AG04449 (cell line): Measurements from ENCODE around the gene USP8.
A peak's percentile ranks its signal among the peaks of the same experiment; 100 is the strongest.

Experiments
- CTCF ChIA-PET: fragments of 350-600 bp; formaldehyde crosslinking; extraction: SDS; loops from one replicate; lab custom pipeline; 2021; ENCODE audit warnings: antibody characterized with exemption; lab: Yijun Ruan, JAX
- POLR2A ChIA-PET: fragments of 400-600, 350-600 bp; formaldehyde crosslinking; extraction: SDS; loops from one replicate; lab custom pipeline; 2020; ENCODE audit warnings: antibody characterized with exemption, inconsistent platforms; lab: Yijun Ruan, JAX
- DNase-seq: peaks from one replicate; pipeline ENCODE4 v3.0.0-alpha.2; 2010; ENCODE audit warnings: low read depth, low spot score
- H3K4me3 ChIP-seq: 2 replicates; pipeline ENCODE4 v1.5.1; 2011; ENCODE audit warnings: low read depth, mild to moderate bottlenecking, control low read depth, low read length
- CTCF ChIP-seq: IDR thresholded peaks from one replicate; pipeline ENCODE4 v1.5.1; 2011; ENCODE audit warnings: mild to moderate bottlenecking, moderate library complexity, low read length, control low read depth, inconsistent platforms; ENCODE audit not compliant: insufficient read depth; ENCODE audit errors: missing control alignments

Gene USP8

GRCh38 chr15:50438251-50438650 is 14.0 kb downstream of the USP8 start:
- no peak overlapping the region for H3K4me3 ChIP-seq
- no peak for TF ChIP-seq CTCF
- DNase-seq: no peak
- ChIA-PET POLR2A (no interaction called here), CTCF (no interaction called here)

GRCh38 chr15:50440932-50441331 is 16.7 kb downstream of the USP8 start:
- DNase-seq: no peak
- ChIA-PET POLR2A (no interaction called here), CTCF (no interaction called here)
- TF ChIP-seq CTCF: no peak
- no peak overlapping the region for H3K4me3 ChIP-seq

GRCh38 chr15:50452927-50453326 is 28.7 kb downstream of the USP8 start:
- ChIA-PET CTCF (no interaction called here), POLR2A (interaction anchor here (0.7 kb wide), 1 partner anchor 1601 kb away, joined by 3 read pairs; no protein-coding TSS in a partner anchor)
- H3K4me3 ChIP-seq: no peak overlapping the region

GRCh38 chr15:50458348-50459112 is 34.3 kb downstream of the USP8 start:
- POLR2A ChIA-PET: no interaction called here
- TF ChIP-seq CTCF: no peak
- CTCF ChIA-PET: no interaction called here
- DNase-seq: no peak
- H3K4me3 ChIP-seq: no peak overlapping the region

More at GRCh38 chr15:50452927-50453326, 28.7 kb downstream of the USP8 start:
- peak; percentile 58 for DNase-seq
- TF ChIP-seq CTCF: no peak

GRCh38 chr15:50463423-50464358 is 39.5 kb downstream of the USP8 start:
- POLR2A ChIA-PET: no interaction called here
- CTCF ChIA-PET: no interaction called here
- no peak for TF ChIP-seq CTCF
- DNase-seq: no peak
- H3K4me3 ChIP-seq: no peak overlapping the region

GRCh38 chr15:50471072-50471471 is 46.9 kb downstream of the USP8 start:
- no peak overlapping the region for H3K4me3 ChIP-seq
- POLR2A ChIA-PET: no interaction called here
- CTCF ChIA-PET: no interaction called here
- DNase-seq: no peak
- no peak for TF ChIP-seq CTCF
